K562 (cell line): ENCODE measurements around the gene RPS28.

ENCODE experiments used
- CEBPB ChIP-seq: fragments of 450-650 bp; IDR thresholded peaks from 2 replicates; pipeline ENCODE4 v1.6.1; 2016; ENCODE audit warnings: missing genetic modification characterization, missing compliant biosample characterization
- CTCF ChIP-seq, 3 experiments: IDR thresholded peaks in 2 of 3; conservative IDR thresholded peaks in 1 of 3; 2 replicates each; pipeline ENCODE4 v1.5.1; 2011 to 2012; ENCODE audit warnings: low read length in 3 of 3, mild to moderate bottlenecking in 3 of 3, control low read depth in 2 of 3, improper control_type of control experiment in 1 of 3, inconsistent platforms in 1 of 3, low read depth in 1 of 3, mixed read lengths in 1 of 3, moderate library complexity in 1 of 3; ENCODE audit not compliant: insufficient read depth in 2 of 3
- EZH2 ChIP-seq: IDR thresholded peaks from 2 replicates; pipeline ENCODE4 v1.6.1; 2012; ENCODE audit warnings: low read depth, mild to moderate bottlenecking, inconsistent platforms, low read length, borderline replicate concordance
- HLTF ChIP-seq: fragments of 450-650 bp; IDR thresholded peaks from 2 replicates; pipeline ENCODE4 v1.6.1; 2016
- MAX ChIP-seq: sonication (generic); formaldehyde crosslinking; IDR thresholded peaks from 2 replicates; pipeline ENCODE4 v1.9.0; 2022; ENCODE audit warnings: mild to moderate bottlenecking, missing genetic modification reagents
- POLR2A ChIP-seq: fragments of 450-650 bp; conservative IDR thresholded peaks from 2 replicates; pipeline ENCODE4 v1.6.1; 2016
- ZNF780A ChIP-seq: fragments of 250-450 bp; sonication (Bioruptor Pico); IDR thresholded peaks from 2 replicates; pipeline ENCODE4 v1.5.0; 2021; ENCODE audit warnings: mild to moderate bottlenecking

DNA sequence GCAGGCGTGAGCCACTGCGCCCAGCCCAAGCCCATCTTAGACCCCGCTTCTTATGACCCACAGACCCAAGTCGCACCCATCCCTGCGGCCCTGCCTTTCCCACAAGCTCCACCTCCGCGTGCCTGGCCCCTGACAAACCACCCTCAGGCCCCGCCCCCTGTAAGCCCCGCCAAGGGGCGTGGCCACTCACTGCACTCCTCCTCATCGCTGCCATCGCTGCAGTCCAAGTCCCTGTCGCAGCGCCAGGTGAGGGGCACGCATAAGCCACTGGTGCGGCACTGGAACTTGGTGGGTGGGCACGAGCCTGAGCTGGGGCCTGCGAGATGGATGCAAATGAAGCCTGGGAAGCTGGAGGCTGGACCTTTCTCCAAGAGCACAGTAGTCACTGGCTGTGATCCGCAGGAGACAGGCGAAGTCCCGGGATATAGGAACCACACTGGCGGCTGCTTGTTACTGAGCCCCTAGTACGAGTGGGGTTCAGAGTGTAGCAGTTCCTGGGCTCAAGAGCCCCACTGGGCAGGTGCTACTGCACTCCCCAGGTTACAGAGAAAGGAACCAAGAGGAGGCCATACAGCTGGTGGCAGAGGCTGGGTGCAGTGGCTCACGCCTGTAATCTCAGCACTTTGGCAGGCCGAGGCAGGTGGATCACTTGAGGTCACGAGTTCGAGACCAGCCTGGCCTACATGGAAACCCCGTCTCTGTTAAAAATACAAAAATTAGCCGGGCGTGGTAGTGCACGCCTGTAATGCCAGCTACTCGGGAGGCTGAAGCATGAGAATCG lies 16.3 kb upstream of the RPS28 start:
- no peak for TF ChIP-seq POLR2A
- no peak for TF ChIP-seq ZNF780A (CRISPR knock-in tag)
- TF ChIP-seq HLTF = no peak
- TF ChIP-seq CTCF (IDR thresholded peaks at IDR 0.05 in 2 of 3, conservative IDR thresholded peaks at IDR 0.05 in 1 of 3; ENCODE audit: insufficient read depth in 2 of 3, low read depth in 1 of 3, low read length in 3 of 3) = no peak
- TF ChIP-seq CEBPB (tag) = no peak
- TF ChIP-seq EZH2 = no peak
- TF ChIP-seq MAX (CRISPR knock-in tag) = 0 out of 2 replicates have a peak, but pooled peaks have one; percentile 39
